Mucosa of descending colon (tissue), 3 donors: ENCODE results near the gene RSPH1. TPM values are rescaled to one million over a fixed set of nuclear protein-coding genes. Genes with fewer than 3 reads are reported as not detected.

Source experiments
- ATAC-seq: fragments of 200-7000 bp; cut with Tn5 transposase; one replicate; pipeline ENCODE4 v1.9.1; 2020; ENCODE audit warnings: mild to moderate bottlenecking, moderate library complexity
- DNase-seq, 3 donors: peaks; one replicate each; pipeline ENCODE4 v3.0.0-alpha.2; 2020
- H3K36me3 ChIP-seq: fragments of 200-600 bp; one replicate; pipeline ENCODE4 v1.8.0; 2021; ENCODE audit warnings: low read depth, mild to moderate bottlenecking
- H3K4me1 ChIP-seq: fragments of 200-600 bp; one replicate; pipeline ENCODE4 v1.8.0; 2021; ENCODE audit warnings: low read depth, mild to moderate bottlenecking
- H3K4me3 ChIP-seq: fragments of 200-600 bp; one replicate; pipeline ENCODE4 v1.8.0; 2021; ENCODE audit warnings: mild to moderate bottlenecking
- H3K9me3 ChIP-seq: fragments of 200-600 bp; one replicate; pipeline ENCODE4 v1.8.0; 2021; ENCODE audit warnings: mild to moderate bottlenecking
- CTCF ChIP-seq: fragments of 200-600 bp; IDR thresholded peaks from one replicate; pipeline ENCODE4 v1.8.0; 2022; ENCODE audit warnings: antibody characterized with exemption, mild to moderate bottlenecking
- intact Hi-C, 2 donors: fragments of 100-400 bp; cut with DNase I in 1 of 2; cut with micrococcal nuclease in 1 of 2; formaldehyde crosslinking; loops; one replicate each; pipeline versions ENCODE4 v1.11.0 to v1.11.1; 2022; cut with DNase I, micrococcal nuclease
- total RNA-seq, 3 donors: library from RNA; stranded (reverse); fragmentation: NEBNext Ultra II Directional in 2 of 3; extraction: Animal tissue kit (Norgen Biotek cat#: 25700) in 2 of 3; gene quantifications; one replicate each; pipeline versions ENCODE4 v1.2.1 to v1.2.4, GENCODE V29; 2021 to 2023
- donor health status: DM: no; HTN: no; CAD: no; lungs with moderate emphysema.
- donor health status: DM: no; HTN: no; CAD: no.
- donor health status: DM: no; HTN: yes; CAD: no.

The RSPH1 gene
- total RNA-seq, 3 donors from 2014 or later, result 4.0 to 7.6 (median 4.5) TPM

GRCh38 chr21:42432695-42433094, 63.3 kb downstream of the RSPH1 start:
- Histone ChIP-seq H3K9me3 (peaks cover 4% of the 10 kb centered on the region), H3K36me3 (no peaks in the 10 kb centered on the region), H3K4me3 (no peak overlapping the region), H3K4me1 (no peaks in the 10 kb centered on the region)
- ATAC-seq (no peak), DNase-seq (no peak)
- intact Hi-C loops, result no loop called here
- no peak for TF ChIP-seq CTCF

GRCh38 chr21:42431196-42431595, 64.8 kb downstream of the RSPH1 start:
- intact Hi-C loops, result no loop called here
- Histone ChIP-seq H3K4me1 (peaks cover 3% of the 10 kb centered on the region), H3K36me3 (no peaks in the 10 kb centered on the region), H3K4me3 (no peak overlapping the region), H3K9me3 (peaks cover 4% of the 10 kb centered on the region)
- no peak for TF ChIP-seq CTCF
- DNase-seq (peak in 1 of 3 donors; percentile 38), ATAC-seq (no peak)

GRCh38 chr21:42430521-42430920, 65.5 kb downstream of the RSPH1 start:
- no peaks in the 10 kb centered on the region for H3K36me3 ChIP-seq
- H3K4me1 ChIP-seq, result peaks cover 3% of the 10 kb centered on the region
- intact Hi-C loops, result no loop called here
- no peak overlapping the region for H3K4me3 ChIP-seq
- ATAC-seq, result no peak
- TF ChIP-seq CTCF, result no peak
- DNase-seq, result peak in 1 of 3 donors; percentile 31
- peaks cover 4% of the 10 kb centered on the region for H3K9me3 ChIP-seq

GRCh38 chr21:42429856-42430255, 66.2 kb downstream of the RSPH1 start:
- no peak for TF ChIP-seq CTCF
- Histone ChIP-seq H3K9me3 (no peaks in the 10 kb centered on the region), H3K36me3 (no peaks in the 10 kb centered on the region), H3K4me3 (no peak overlapping the region), H3K4me1 (peaks cover 3% of the 10 kb centered on the region)
- intact Hi-C loops, result no loop called here
- DNase-seq (peak in 1 of 3 donors; percentile 27), ATAC-seq (no peak)

- Histone ChIP-seq H3K4me3 (no peak overlapping the region), H3K36me3 (no peaks in the 10 kb centered on the region), H3K4me1 (peaks cover 3% of the 10 kb centered on the region), H3K9me3 (no peaks in the 10 kb centered on the region)
- ATAC-seq (no peak), DNase-seq (no peak)
- no peak for TF ChIP-seq CTCF
- intact Hi-C loops, result no loop called here
Measured at GRCh38 chr21:42429021-42429420, 67.0 kb downstream of the RSPH1 start.

GRCh38 chr21:42427809-42428419, 68.1 kb downstream of the RSPH1 start:
- intact Hi-C loops, result no loop called here
- Histone ChIP-seq H3K4me3 (no peak overlapping the region), H3K9me3 (no peaks in the 10 kb centered on the region), H3K4me1 (peaks cover 3% of the 10 kb centered on the region), H3K36me3 (no peaks in the 10 kb centered on the region)
- no peak for ATAC-seq
- no peak for DNase-seq
- TF ChIP-seq CTCF, result no peak
